Posterior cingulate gyrus (tissue), 11 donors: ENCODE results near the gene PPP1R11.
"Not testable (repeated sequence)": the region's sequence is repeated elsewhere in the genome, so short reads cannot be mapped to it uniquely, and the experiment has no call there.

Source experiments
- DNase-seq, 10 donors: peaks; one replicate each; pipeline versions ENCODE4 v3.0.0 to v3.0.0-alpha.2; 2020 to 2021; ENCODE audit warnings: mixed read lengths in 3 of 10
- intact Hi-C: fragments of 100-400 bp; cut with DNase I; formaldehyde crosslinking; loops from one replicate; pipeline ENCODE4 v1.15.1; 2023

The PPP1R11 gene

DNA sequence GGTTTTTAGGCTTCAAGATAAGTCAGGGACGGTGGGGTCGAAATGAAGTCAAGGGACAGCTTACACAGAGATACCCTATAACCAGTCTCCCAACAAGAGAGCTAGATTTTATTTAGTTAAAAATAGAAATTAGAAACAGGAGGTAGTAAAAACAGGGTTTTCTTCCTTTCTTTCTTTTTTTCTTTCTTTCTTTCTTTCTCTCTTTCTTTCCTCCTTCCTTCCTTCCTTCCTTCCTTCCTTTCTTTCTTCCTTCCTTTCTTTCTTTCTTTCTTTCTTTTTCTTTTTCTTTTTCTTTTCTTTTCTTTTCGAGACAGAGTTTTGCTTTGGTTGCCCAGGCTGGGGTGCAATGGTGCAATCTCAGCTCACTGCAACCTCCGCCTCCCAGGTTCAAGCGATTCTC is 51.7 kb downstream of the PPP1R11 start:
- DNase-seq, intact Hi-C loops: not testable (repeated sequence)
